GM23248 (cell line): ENCODE results near the gene PKN3.

Experiments
- EZH2 ChIP-seq: fragments of 200-600 bp; sonication (generic); IDR thresholded peaks from 2 replicates; pipeline ENCODE4 v1.6.1; 2018; ENCODE audit warnings: antibody characterized with exemption, mild to moderate bottlenecking; ENCODE audit not compliant: insufficient read depth, poor library complexity, severe bottlenecking
- EZH2phosphoT487 ChIP-seq: fragments of 200-600 bp; sonication (generic); IDR thresholded peaks from 2 replicates; pipeline ENCODE4 v1.6.1; 2018; ENCODE audit warnings: antibody characterized with exemption, moderate library complexity, mild to moderate bottlenecking, low read depth; ENCODE audit not compliant: insufficient read depth

- TF ChIP-seq EZH2 (no peak), EZH2phosphoT487 (no peak)
Measured at GRCh38 chr9:128657344-128657704, 45.0 kb upstream of the PKN3 start.
